Upper lobe of left lung (tissue), 6 donors: Measurements from ENCODE around the gene MANBA. TPM values are rescaled to one million over a fixed set of nuclear protein-coding genes. Genes with fewer than 3 reads are reported as not detected.
A peak's percentile ranks its signal among the peaks of the same experiment; 100 is the strongest.

Experiments
- ATAC-seq, 2 donors: fragments of 200-7000 bp; cut with Tn5 transposase; one replicate each; pipeline ENCODE4 v1.9.1; 2022; ENCODE audit warnings: mild to moderate bottlenecking in 2 of 2, moderate library complexity in 2 of 2; ENCODE audit not compliant: low FRiP score in 2 of 2
- DNase-seq, 2 donors: peaks; one replicate each; pipeline ENCODE4 v3.0.0-alpha.2; 2019 to 2020
- H3K27ac ChIP-seq, 4 donors: fragments of 200-600 bp; sonication (generic); one replicate each; pipeline ENCODE4 v1.5.1; 2016 to 2019
- H3K27me3 ChIP-seq, 4 donors: fragments of 200-600 bp; sonication (generic); one replicate each; pipeline ENCODE4 v1.5.1; 2017 to 2019
- H3K36me3 ChIP-seq, 4 donors: fragments of 200-600 bp; sonication (generic); one replicate each; pipeline ENCODE4 v1.5.1; 2016 to 2019
- H3K4me1 ChIP-seq, 4 donors: fragments of 200-600 bp; sonication (generic); one replicate each; pipeline ENCODE4 v1.5.1; 2018 to 2019
- H3K4me3 ChIP-seq, 4 donors: fragments of 200-600 bp; sonication (generic); one replicate each; pipeline ENCODE4 v1.5.1; 2017 to 2019; ENCODE audit warnings: mild to moderate bottlenecking in 2 of 4, moderate library complexity in 1 of 4
- H3K9me3 ChIP-seq, 4 donors: fragments of 200-600 bp; sonication (generic); one replicate each; pipeline ENCODE4 v1.5.1; 2018 to 2019
- CTCF ChIP-seq, 6 experiments: fragments of 450-650 bp in 4 of 6; fragments of 200-600 bp in 2 of 6; sonication (generic) in 2 of 6; IDR thresholded peaks; one replicate each; pipeline ENCODE4 v1.5.1; 2016 to 2019; ENCODE audit warnings: antibody characterized with exemption in 6 of 6
- EP300 ChIP-seq, 4 donors: sonication (generic); formaldehyde crosslinking; IDR thresholded peaks; one replicate each; pipeline ENCODE4 v1.5.1; 2017; ENCODE audit warnings: antibody characterized with exemption in 4 of 4, control low read depth in 2 of 4
- POLR2A ChIP-seq, 4 donors: fragments of 450-650 bp; IDR thresholded peaks; one replicate each; pipeline ENCODE4 v1.5.1; 2016 to 2017; ENCODE audit warnings: antibody characterized with exemption in 4 of 4, mild to moderate bottlenecking in 2 of 4
- POLR2AphosphoS5 ChIP-seq, 2 donors: sonication (generic); formaldehyde crosslinking; IDR thresholded peaks; one replicate each; pipeline ENCODE4 v1.5.1; 2017; ENCODE audit warnings: antibody characterized with exemption in 2 of 2
- WGBS, 2 donors: methylation state at CpG; one replicate each; pipeline ENCODE4 v1.1.5; 2017 to 2018; 5-methylcytosine and 5-hydroxymethylcytosine counted together
- total RNA-seq, 6 donors: library from RNA; depleted of rRNA in 4 of 6; stranded (reverse); fragments of >200 nt in 4 of 6; gene quantifications; one replicate each; pipeline versions ENCODE4 v1.1.0 to v1.2.1, GENCODE V29; 2016 to 2021
- donor health status: DM: no; HTN: no; CAD: no; lungs with moderate emphysema.
- donor health status: DM: no; HTN: yes; CAD: no; lungs with severe emphysema.

Gene MANBA
- total RNA-seq, 6 donors from 2014 or later = 47.6 to 152 (median 59.3) TPM

- Histone ChIP-seq H3K4me3 (no peak overlapping the region), H3K27ac (no peak overlapping the region), H3K36me3 (peaks cover 12 to 92% (median 33%) of the 10 kb centered on the region in 4 donors), H3K27me3 (no peaks in the 10 kb centered on the region), H3K4me1 (peaks cover 0 to 15% (median 0%) of the 10 kb centered on the region in 4 donors), H3K9me3 (no peaks in the 10 kb centered on the region)
- no peak for ATAC-seq
- TF ChIP-seq POLR2AphosphoS5 (IDR thresholded peaks at IDR 0.05) (no peak), POLR2A (IDR thresholded peaks at IDR 0.05) (no peak), EP300 (IDR thresholded peaks at IDR 0.05) (no peak), CTCF (IDR thresholded peaks at IDR 0.05) (no peak)
- no peak for DNase-seq
- WGBS, 2 donors = 49 to 51% methylated on average over 2 of the region's 2 CpGs
Observed at GRCh38 chr4:102604222-102604940, 156.4 kb downstream of the MANBA start.

GRCh38 chr4:102601586-102602227 is 159.1 kb downstream of the MANBA start:
- no peaks in the 10 kb centered on the region for H3K9me3 ChIP-seq
- DNase-seq = peak in 1 of 2 donors; percentile 0
- 81 to 88% methylated on average over 8 of the region's 8 CpGs for WGBS, 2 donors
- no peaks in the 10 kb centered on the region for H3K27me3 ChIP-seq
- ATAC-seq = no peak
- no peak overlapping the region for H3K4me3 ChIP-seq
- TF ChIP-seq POLR2A (IDR thresholded peaks at IDR 0.05) (no peak), POLR2AphosphoS5 (IDR thresholded peaks at IDR 0.05) (no peak), EP300 (IDR thresholded peaks at IDR 0.05) (no peak), CTCF (IDR thresholded peaks at IDR 0.05) (no peak)
- H3K36me3 ChIP-seq = peaks cover 8 to 92% (median 28%) of the 10 kb centered on the region in 4 donors
- peaks cover 4 to 14% (median 6%) of the 10 kb centered on the region in 4 donors for H3K4me1 ChIP-seq
- H3K27ac ChIP-seq = no peak overlapping the region

GRCh38 chr4:102600689-102601088 is 160.1 kb downstream of the MANBA start:
- Histone ChIP-seq H3K4me3 (no peak overlapping the region), H3K27ac (no peak overlapping the region), H3K9me3 (no peaks in the 10 kb centered on the region), H3K4me1 (peaks cover 0 to 14% (median 6%) of the 10 kb centered on the region in 4 donors), H3K36me3 (peaks cover 17 to 97% (median 34%) of the 10 kb centered on the region in 4 donors), H3K27me3 (no peaks in the 10 kb centered on the region)
- ATAC-seq = no peak
- TF ChIP-seq POLR2AphosphoS5 (IDR thresholded peaks at IDR 0.05) = no peak
- no peak for DNase-seq

- ATAC-seq (no peak), DNase-seq (no peak)
- H3K4me1 ChIP-seq = peaks cover 0 to 14% (median 6%) of the 10 kb centered on the region in 4 donors
- H3K9me3 ChIP-seq = no peaks in the 10 kb centered on the region
- peaks cover 17 to 98% (median 39%) of the 10 kb centered on the region in 4 donors for H3K36me3 ChIP-seq
- H3K27ac ChIP-seq = no peak overlapping the region
- TF ChIP-seq CTCF (IDR thresholded peaks at IDR 0.05) (no peak), EP300 (IDR thresholded peaks at IDR 0.05) (no peak), POLR2A (IDR thresholded peaks at IDR 0.05) (no peak), POLR2AphosphoS5 (IDR thresholded peaks at IDR 0.05) (no peak)
- H3K27me3 ChIP-seq = no peaks in the 10 kb centered on the region
- WGBS, 2 donors = 87 to 90% methylated on average over 3 of the region's 3 CpGs
- H3K4me3 ChIP-seq = no peak overlapping the region
Observed at GRCh38 chr4:102599886-102600285, 160.9 kb downstream of the MANBA start.

GRCh38 chr4:102599455-102599854 is 161.3 kb downstream of the MANBA start:
- 87 to 96% methylated on average over 4 of the region's 4 CpGs for WGBS, 2 donors
- TF ChIP-seq POLR2A (IDR thresholded peaks at IDR 0.05) = no peak
- TF ChIP-seq POLR2AphosphoS5 (IDR thresholded peaks at IDR 0.05) = no peak
- TF ChIP-seq EP300 (IDR thresholded peaks at IDR 0.05) = no peak
- TF ChIP-seq CTCF (IDR thresholded peaks at IDR 0.05) = no peak
- H3K36me3 ChIP-seq = peaks cover 17 to 98% (median 42%) of the 10 kb centered on the region in 4 donors
- no peak for ATAC-seq
- no peaks in the 10 kb centered on the region for H3K9me3 ChIP-seq
- no peaks in the 10 kb centered on the region for H3K27me3 ChIP-seq
- peaks cover 0 to 14% (median 6%) of the 10 kb centered on the region in 4 donors for H3K4me1 ChIP-seq
- DNase-seq = no peak
- no peak overlapping the region for H3K4me3 ChIP-seq
- H3K27ac ChIP-seq = no peak overlapping the region
